ENCODE results near the gene CDKAL1.
"Not testable (repeated sequence)": the region's sequence is repeated elsewhere in the genome, so short reads cannot be mapped to it uniquely, and the experiment has no call there.

The CDKAL1 gene

DNA sequence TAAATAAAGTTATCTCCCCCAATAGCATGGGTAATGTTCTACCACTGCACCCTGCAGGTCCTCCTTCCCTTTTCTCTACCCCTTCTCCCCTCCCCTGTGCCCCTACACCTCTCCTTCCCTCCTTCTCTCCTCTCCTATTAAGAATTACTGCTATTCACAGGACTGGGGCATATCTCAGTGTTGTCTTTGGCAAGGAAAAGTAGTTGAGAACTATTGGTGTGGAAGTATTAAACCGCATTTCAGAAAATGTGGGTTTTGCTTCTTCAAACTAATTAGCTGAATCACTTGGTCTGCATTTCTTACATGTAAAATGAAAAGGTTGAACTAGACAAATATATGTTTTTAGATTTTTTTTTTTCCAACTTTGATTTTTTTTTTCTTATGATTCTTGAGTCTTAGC is 296.3 kb downstream of the CDKAL1 start:
- no peak for DNase-seq (ENCODE audit: low spot score)
- in situ Hi-C loops (cut with MboI; ENCODE audit: low sequenced_read_pairs, unreplicated experiment), result no loop called here
- TF ChIP-seq, protein P1, sequence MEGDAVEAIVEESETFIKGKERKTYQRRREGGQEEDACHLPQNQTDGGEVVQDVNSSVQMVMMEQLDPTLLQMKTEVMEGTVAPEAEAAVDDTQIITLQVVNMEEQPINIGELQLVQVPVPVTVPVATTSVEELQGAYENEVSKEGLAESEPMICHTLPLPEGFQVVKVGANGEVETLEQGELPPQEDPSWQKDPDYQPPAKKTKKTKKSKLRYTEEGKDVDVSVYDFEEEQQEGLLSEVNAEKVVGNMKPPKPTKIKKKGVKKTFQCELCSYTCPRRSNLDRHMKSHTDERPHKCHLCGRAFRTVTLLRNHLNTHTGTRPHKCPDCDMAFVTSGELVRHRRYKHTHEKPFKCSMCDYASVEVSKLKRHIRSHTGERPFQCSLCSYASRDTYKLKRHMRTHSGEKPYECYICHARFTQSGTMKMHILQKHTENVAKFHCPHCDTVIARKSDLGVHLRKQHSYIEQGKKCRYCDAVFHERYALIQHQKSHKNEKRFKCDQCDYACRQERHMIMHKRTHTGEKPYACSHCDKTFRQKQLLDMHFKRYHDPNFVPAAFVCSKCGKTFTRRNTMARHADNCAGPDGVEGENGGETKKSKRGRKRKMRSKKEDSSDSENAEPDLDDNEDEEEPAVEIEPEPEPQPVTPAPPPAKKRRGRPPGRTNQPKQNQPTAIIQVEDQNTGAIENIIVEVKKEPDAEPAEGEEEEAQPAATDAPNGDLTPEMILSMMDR (IDR thresholded peaks at IDR 0.05; ENCODE audit: borderline replicate concordance, control extremely low read depth, extremely low read depth, insufficient read depth, missing control alignments), result no peak

DNA sequence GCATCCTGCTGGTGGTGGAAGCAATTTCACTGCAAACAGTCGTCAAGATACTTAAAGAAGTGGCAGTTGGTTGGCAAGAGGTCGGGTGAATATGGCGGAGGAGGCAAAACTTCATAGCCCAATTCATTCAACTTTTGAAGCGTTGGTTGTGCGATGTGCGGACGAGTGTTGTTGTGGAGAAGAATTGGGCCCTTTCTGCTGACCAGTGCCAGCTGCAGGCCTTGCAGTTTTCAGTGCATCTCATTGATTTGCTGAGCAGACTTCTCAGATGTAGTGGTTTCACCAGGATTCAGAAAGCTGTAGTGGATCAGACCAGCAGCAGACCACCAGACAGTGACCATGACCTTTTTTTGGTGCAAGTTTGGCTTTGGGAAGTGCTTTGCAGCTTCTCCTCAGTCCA is 297.0 kb downstream of the CDKAL1 start:
- in situ Hi-C loops (cut with MboI; ENCODE audit: low sequenced_read_pairs, unreplicated experiment); DNase-seq (ENCODE audit: low spot score): not testable (repeated sequence)

DNA sequence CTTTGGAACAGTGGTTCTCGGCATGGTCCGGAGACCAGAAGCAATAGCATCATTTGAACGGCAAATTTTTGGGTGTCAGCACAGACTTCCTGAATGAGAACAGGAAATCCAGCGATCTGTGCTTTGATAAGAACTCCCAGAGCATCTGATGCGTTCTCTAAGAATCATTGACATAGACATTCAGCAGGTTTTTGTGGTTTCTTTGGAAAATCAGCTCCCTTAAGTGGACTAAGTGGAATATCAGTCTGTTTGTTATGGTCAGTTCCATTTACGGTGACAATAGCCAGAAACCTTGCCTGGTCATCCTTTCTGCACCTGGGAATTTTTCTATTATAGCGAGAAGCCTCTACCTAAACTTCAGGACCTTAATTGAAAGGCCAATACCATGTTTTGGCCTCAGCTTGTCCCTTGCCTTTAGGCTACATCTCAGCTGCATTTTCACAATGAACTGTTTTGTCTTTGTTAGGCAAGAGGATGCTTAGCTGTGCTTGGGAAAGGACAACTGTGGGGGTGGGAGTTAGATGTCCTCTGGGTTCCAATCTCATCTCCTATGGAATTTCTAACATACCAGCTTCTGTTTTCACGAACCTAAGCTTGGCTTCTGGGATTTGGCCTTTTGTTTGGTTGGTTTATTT is 299.7 kb downstream of the CDKAL1 start:
- TF ChIP-seq, protein P1 (IDR thresholded peaks at IDR 0.05; ENCODE audit: borderline replicate concordance, control extremely low read depth, extremely low read depth, insufficient read depth, missing control alignments), result no peak
- no peak for DNase-seq (ENCODE audit: low spot score)
- in situ Hi-C loops (cut with MboI; ENCODE audit: low sequenced_read_pairs, unreplicated experiment), result no loop called here

- TF ChIP-seq, protein P1 (IDR thresholded peaks at IDR 0.05; ENCODE audit: borderline replicate concordance, control extremely low read depth, extremely low read depth, insufficient read depth, missing control alignments), result no peak
- DNase-seq (ENCODE audit: low spot score), result no peak
- in situ Hi-C loops (cut with MboI; ENCODE audit: low sequenced_read_pairs, unreplicated experiment), result no loop called here
These were observed 301.2 kb downstream of the CDKAL1 start for GRCh38 chr6:20835315-20836010.

DNA sequence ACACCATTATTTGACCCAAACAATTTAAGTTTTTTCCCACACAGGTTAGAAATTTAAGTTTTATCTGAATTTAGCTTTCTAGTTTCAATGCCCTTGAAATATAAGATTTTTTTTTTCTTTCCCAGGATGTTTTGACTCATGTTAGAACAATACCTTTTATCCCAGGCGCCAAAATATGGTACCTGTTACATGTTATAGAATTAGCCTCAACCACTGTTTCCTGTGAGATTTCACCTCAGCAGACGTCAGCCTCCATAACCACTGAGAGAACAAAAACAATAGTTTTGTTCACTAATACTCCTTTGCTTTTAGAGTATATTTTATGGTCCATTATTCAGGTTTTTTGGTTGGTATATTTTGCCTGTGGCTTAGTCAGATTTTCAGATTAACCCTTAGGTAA is 302.9 kb downstream of the CDKAL1 start:
- TF ChIP-seq, protein P1 (IDR thresholded peaks at IDR 0.05; ENCODE audit: borderline replicate concordance, control extremely low read depth, extremely low read depth, insufficient read depth, missing control alignments), result no peak
- DNase-seq (ENCODE audit: low spot score), result no peak
- in situ Hi-C loops (cut with MboI; ENCODE audit: low sequenced_read_pairs, unreplicated experiment), result no loop called here

DNA sequence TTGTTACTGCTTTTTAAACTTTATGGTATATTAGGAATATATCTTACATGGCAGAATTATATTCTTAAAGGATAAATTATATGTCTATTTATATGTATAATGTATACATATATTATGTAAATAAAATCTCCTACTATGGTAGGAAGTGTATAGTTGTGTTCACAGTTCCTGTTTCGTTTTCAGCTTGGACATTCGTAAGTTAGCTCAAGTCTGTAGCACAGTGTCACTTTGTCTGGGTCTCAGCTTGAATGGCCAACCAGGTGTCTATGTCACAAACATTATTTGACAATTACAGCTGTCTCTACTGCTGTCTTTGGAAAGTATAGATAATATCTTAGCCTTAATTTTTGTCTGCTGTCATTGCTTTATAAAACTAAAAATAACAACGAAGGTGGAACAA is 303.9 kb downstream of the CDKAL1 start:
- TF ChIP-seq, protein P1 (IDR thresholded peaks at IDR 0.05; ENCODE audit: borderline replicate concordance, control extremely low read depth, extremely low read depth, insufficient read depth, missing control alignments), result no peak
- no peak for DNase-seq (ENCODE audit: low spot score)
- in situ Hi-C loops (cut with MboI; ENCODE audit: low sequenced_read_pairs, unreplicated experiment), result no loop called here

DNA sequence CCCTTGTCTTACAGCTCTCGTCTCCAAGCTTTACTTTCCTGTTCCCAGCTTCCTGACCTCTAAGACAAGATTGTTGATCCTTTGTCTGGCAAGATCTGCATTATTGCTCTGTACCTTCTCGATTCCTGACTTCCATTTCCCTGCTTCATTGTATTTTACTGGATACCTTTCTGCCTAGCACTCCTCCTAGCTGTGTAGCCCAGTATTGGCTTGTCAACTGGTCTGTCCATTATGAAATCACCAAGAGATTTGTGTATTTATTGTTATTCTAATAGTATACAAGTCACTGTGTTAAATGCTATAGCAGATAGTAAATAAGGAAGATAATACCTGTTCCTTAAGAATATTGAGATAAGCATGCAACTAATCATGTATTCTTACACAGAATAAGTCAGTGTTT is 305.4 kb downstream of the CDKAL1 start:
- DNase-seq (ENCODE audit: low spot score), result no peak
- TF ChIP-seq, protein P1 (IDR thresholded peaks at IDR 0.05; ENCODE audit: borderline replicate concordance, control extremely low read depth, extremely low read depth, insufficient read depth, missing control alignments), result no peak
- in situ Hi-C loops (cut with MboI; ENCODE audit: low sequenced_read_pairs, unreplicated experiment), result no loop called here
